Measurements from ENCODE around the gene SLC25A13. TPM values are rescaled to one million over a fixed set of nuclear protein-coding genes. Genes with fewer than 3 reads are reported as not detected.
A peak's percentile ranks its signal among the peaks of the same experiment; 100 is the strongest.

Gene SLC25A13
- total RNA-seq, 1 donor: 19.2 TPM

DNA sequence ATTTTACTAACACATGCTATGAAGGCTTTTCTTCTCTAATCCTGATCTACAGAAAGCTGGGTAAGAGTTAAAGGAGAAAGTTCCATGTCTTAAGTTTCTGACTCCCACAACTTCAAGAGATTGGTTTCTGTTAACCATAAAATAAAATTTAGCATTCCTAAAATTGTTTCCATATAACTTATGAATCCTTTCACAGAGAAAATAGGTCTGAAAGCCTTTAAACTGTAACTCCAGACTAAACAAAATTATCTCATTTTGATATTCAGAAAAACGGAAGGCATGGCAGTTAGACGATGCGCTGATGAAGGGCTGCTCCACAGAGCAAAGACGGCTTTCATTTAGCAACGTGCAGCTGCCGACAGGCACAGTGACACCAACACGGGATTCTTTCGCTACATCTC lies 133.3 kb downstream of the SLC25A13 start:
- Histone ChIP-seq H3K4me3 (ENCODE audit: insufficient read depth, low read length) (peak overlapping the region; percentile 53), H3K79me2 (ENCODE audit: insufficient read depth, low read length) (no peaks in the 10 kb centered on the region), H4K20me1 (ENCODE audit: insufficient read depth, low read length) (no peaks in the 10 kb centered on the region), H3K36me3 (ENCODE audit: insufficient read depth, low read length) (peaks cover 2% of the 10 kb centered on the region), H3K4me1 (ENCODE audit: insufficient read depth, low read length) (peaks cover 12% of the 10 kb centered on the region), H3K27ac (ENCODE audit: low read depth, low read length) (peak overlapping the region; percentile 3), H3K4me2 (ENCODE audit: insufficient read depth, low read length) (peak overlapping the region; percentile 82), H3K9me3 (ENCODE audit: low read depth, low read length) (no peaks in the 10 kb centered on the region), H3K27me3 (ENCODE audit: insufficient read depth, low read length) (no peaks in the 10 kb centered on the region), H2AFZ (ENCODE audit: low read length) (peak overlapping the region; percentile 24)
- DNase-seq (ENCODE audit: insufficient read length, low spot score, missing footprints): peak; percentile 77
- TF ChIP-seq, protein P1, sequence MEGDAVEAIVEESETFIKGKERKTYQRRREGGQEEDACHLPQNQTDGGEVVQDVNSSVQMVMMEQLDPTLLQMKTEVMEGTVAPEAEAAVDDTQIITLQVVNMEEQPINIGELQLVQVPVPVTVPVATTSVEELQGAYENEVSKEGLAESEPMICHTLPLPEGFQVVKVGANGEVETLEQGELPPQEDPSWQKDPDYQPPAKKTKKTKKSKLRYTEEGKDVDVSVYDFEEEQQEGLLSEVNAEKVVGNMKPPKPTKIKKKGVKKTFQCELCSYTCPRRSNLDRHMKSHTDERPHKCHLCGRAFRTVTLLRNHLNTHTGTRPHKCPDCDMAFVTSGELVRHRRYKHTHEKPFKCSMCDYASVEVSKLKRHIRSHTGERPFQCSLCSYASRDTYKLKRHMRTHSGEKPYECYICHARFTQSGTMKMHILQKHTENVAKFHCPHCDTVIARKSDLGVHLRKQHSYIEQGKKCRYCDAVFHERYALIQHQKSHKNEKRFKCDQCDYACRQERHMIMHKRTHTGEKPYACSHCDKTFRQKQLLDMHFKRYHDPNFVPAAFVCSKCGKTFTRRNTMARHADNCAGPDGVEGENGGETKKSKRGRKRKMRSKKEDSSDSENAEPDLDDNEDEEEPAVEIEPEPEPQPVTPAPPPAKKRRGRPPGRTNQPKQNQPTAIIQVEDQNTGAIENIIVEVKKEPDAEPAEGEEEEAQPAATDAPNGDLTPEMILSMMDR (IDR thresholded peaks at IDR 0.05; ENCODE audit: extremely low read depth, low read depth, low read length): no peak

DNA sequence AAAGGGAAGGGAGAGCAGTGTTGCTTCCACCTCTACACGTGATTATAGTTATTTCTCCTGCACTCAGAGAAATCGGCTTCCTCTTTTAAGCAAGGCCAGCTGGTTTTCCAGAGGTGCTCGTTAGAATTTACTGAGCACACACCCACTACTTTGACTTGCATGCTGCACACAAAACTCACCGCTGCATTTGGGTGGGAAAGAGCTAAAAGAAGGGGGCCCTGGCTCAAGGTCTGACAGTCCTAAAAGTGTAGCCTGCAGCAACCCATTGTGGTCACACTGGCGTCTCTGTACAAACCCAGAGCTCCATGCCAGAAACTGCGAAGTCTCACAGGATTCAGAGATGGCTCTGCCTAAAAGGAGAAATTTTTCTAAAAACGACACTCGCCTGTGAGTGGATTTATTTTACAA lies 133.7 kb downstream of the SLC25A13 start:
- Histone ChIP-seq H2AFZ (ENCODE audit: low read length) (peak overlapping the region; percentile 24), H3K79me2 (ENCODE audit: insufficient read depth, low read length) (no peaks in the 10 kb centered on the region), H3K4me3 (ENCODE audit: insufficient read depth, low read length) (peak overlapping the region; percentile 53), H4K20me1 (ENCODE audit: insufficient read depth, low read length) (no peaks in the 10 kb centered on the region), H3K9me3 (ENCODE audit: low read depth, low read length) (no peaks in the 10 kb centered on the region), H3K27me3 (ENCODE audit: insufficient read depth, low read length) (no peaks in the 10 kb centered on the region), H3K27ac (ENCODE audit: low read depth, low read length) (no peak overlapping the region), H3K4me2 (ENCODE audit: insufficient read depth, low read length) (peak overlapping the region; percentile 82), H3K4me1 (ENCODE audit: insufficient read depth, low read length) (peaks cover 12% of the 10 kb centered on the region), H3K36me3 (ENCODE audit: insufficient read depth, low read length) (peaks cover 2% of the 10 kb centered on the region)
- TF ChIP-seq, protein P1 (IDR thresholded peaks at IDR 0.05; ENCODE audit: extremely low read depth, low read depth, low read length): no peak
- DNase-seq (ENCODE audit: insufficient read length, low spot score, missing footprints): no peak

DNA sequence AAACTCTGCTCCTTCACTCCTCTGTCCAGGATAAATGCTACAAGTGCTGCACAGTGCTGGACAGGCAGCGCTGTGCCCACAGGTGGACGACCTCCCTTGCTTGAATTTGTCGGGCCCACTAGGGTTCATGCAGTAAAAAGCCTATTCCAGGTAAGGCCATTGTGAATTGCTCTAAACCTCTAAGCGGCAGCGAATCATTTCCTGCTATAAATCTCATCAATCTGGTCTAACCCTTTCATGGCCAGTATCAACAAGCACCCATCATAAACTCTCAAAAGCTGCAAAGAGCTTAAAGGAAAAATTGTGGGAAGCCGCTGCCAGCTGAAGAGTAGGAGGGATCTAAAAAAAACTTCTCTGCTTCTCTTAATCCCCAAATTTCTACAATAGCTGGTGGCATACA lies 134.2 kb downstream of the SLC25A13 start:
- Histone ChIP-seq H3K4me3 (ENCODE audit: insufficient read depth, low read length) (no peak overlapping the region), H2AFZ (ENCODE audit: low read length) (no peak overlapping the region), H3K79me2 (ENCODE audit: insufficient read depth, low read length) (no peaks in the 10 kb centered on the region), H3K4me2 (ENCODE audit: insufficient read depth, low read length) (peak overlapping the region; percentile 82), H3K27ac (ENCODE audit: low read depth, low read length) (no peak overlapping the region), H3K27me3 (ENCODE audit: insufficient read depth, low read length) (no peaks in the 10 kb centered on the region), H3K36me3 (ENCODE audit: insufficient read depth, low read length) (peaks cover 2% of the 10 kb centered on the region), H3K9me3 (ENCODE audit: low read depth, low read length) (no peaks in the 10 kb centered on the region), H4K20me1 (ENCODE audit: insufficient read depth, low read length) (no peaks in the 10 kb centered on the region), H3K4me1 (ENCODE audit: insufficient read depth, low read length) (peaks cover 12% of the 10 kb centered on the region)
- TF ChIP-seq, protein P1 (IDR thresholded peaks at IDR 0.05; ENCODE audit: extremely low read depth, low read depth, low read length): no peak
- DNase-seq (ENCODE audit: insufficient read length, low spot score, missing footprints): no peak

DNA sequence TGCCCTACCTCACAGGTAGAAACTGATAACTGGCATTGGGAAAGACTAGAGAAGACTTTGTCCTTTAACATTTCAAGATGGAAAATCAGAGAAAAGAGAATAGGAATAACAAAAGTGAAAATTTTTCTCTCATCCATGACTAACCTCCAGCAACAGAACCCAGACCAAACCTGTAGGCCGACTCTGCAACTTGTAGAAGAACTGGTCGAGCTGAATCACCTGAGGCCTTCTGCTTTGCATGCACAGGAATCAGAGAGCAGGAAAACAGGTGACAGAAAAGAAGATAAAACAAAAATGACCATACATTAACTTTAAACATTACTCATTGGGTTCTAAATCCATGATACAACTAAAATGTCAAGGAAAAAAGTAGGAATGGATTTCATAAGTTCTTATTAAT lies 137.1 kb downstream of the SLC25A13 start:
- H3K4me2 ChIP-seq (ENCODE audit: insufficient read depth, low read length): no peak overlapping the region
- TF ChIP-seq, protein P1 (IDR thresholded peaks at IDR 0.05; ENCODE audit: extremely low read depth, low read depth, low read length): no peak
- H3K4me3 ChIP-seq (ENCODE audit: insufficient read depth, low read length): no peak overlapping the region
- no peak overlapping the region for H2AFZ ChIP-seq (ENCODE audit: low read length)
- H3K9me3 ChIP-seq (ENCODE audit: low read depth, low read length): no peaks in the 10 kb centered on the region
- no peak overlapping the region for H3K27ac ChIP-seq (ENCODE audit: low read depth, low read length)
- no peaks in the 10 kb centered on the region for H3K79me2 ChIP-seq (ENCODE audit: insufficient read depth, low read length)
- H3K27me3 ChIP-seq (ENCODE audit: insufficient read depth, low read length): no peaks in the 10 kb centered on the region
- peaks cover 12% of the 10 kb centered on the region for H3K4me1 ChIP-seq (ENCODE audit: insufficient read depth, low read length)
- peaks cover 2% of the 10 kb centered on the region for H3K36me3 ChIP-seq (ENCODE audit: insufficient read depth, low read length)
- H4K20me1 ChIP-seq (ENCODE audit: insufficient read depth, low read length): no peaks in the 10 kb centered on the region
- no peak for DNase-seq (ENCODE audit: insufficient read length, low spot score, missing footprints)

Data from osteoblast (primary cell).